TTC549 (cell line): ENCODE results near the gene TTC28.

Experiments used
- FAIRE-seq: peaks from 2 replicates; lab custom pipeline; 2012; peaks lifted over from hg19 to GRCh38; lab: Jason Lieb, UNC

TTC28 gene

DNA sequence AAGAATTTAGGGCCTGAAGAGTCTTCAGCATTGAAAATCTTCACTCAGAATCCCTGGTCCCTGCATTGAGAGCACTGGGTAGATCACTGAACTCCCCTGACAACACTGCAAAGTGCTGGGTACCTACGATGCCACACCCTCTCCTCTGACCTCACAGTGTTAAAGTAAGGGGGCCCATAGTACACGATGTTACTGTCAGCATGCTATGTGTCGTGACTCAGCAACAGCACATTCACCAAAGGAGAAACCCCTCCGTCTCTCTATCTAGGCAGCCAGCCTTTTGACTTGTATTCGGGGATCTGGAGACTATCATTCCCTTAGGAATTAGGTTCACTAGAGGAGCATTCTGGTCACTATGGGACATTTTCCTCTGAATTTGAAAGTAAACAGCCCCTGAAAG, 693.2 kb downstream of the TTC28 start:
- FAIRE-seq: no peak

DNA sequence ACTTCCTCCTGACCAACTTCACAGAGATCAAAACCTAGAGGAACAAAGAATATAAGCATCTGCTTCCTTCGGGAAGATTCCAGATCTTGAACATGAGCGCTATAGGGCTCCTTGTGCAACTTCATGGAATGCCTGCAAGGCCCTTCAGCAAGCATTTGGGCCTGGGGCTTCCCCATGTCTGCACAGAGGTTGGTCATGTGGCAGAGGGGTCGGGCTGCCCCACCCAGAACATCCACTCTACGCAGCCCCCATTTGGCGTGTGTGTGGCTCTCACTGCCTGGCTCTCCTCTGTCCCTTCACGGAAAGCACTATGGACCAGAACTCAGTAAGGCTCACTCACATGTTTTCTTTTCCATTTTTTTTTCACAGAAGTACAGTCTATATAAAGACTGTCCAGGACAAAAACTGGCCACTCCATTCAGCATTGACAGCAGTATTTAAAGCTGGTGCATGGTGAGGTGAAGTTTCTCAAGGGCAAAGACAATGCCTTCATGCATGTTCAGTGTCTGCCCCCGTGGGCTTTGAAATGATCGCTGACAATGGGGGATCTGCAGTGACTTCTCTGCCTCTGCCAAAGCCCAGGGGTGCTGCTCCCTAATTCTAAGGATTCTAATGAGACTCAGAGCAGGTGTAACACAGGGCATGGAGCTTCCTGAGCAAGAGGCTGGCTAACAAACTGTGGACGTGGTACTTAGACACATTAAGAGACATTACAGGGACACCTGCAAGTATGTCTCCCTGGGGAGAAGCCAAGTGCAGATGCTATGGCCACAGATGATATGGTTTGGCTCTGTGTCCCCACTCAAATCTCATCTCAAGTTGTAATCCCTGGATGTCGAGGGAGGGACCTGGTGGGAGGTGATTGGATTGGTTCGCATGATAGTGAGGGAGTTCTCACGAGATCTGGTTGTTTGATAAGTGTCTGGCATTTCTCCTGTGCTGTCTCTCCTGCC, 694.0 kb downstream of the TTC28 start:
- no peak for FAIRE-seq

DNA sequence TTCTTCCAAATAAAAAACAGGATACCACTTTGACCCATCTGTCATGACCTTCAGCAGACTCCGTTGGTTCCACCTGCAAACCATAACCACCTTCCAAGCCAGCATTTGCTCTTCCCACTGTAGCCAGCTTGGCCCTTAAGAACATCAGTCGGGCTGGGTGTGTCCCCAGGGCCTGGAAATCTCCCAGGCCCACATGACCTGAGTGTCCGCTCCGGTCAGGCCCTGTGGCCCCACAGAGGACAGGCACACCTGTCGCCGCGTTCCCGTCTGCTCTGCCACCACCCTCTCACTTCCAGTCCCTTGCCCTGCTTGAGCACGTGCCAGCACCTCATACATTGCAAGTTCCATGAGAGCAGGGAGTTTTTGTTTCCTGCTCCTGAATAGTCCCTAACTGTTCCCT, 694.9 kb downstream of the TTC28 start:
- no peak for FAIRE-seq

DNA sequence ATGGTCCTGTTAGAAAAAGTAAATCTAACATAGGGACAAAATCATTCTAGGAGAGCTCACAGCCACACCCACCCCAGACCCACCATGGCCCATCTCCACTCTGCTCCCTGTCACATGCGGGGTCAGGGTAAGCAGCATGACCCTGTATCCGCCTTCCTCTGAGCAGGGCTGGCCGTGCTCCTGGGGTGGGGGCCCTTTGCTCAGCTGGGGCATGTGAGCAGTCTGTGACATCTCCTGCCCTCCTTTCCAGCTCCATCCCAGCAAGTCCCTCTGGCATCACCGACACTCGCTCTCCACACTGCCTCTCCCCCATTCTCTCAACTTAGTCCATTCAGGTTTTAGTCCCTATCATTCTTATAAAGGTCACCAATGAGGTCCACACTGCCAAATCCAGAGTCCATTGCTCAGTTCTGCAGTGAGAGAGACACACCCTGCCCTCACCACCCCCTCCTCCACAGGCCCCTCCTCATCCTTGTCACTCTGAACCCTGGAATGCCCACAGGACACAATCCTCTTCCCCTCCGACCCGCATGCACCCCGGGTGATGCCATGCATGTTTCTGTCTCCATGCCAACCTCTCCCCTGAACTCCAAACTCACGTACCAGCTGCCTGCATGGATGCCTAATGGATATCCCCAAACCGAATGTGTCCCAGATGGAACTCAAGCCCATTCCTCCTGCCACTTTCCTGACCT, 695.5 kb downstream of the TTC28 start:
- FAIRE-seq: no peak

DNA sequence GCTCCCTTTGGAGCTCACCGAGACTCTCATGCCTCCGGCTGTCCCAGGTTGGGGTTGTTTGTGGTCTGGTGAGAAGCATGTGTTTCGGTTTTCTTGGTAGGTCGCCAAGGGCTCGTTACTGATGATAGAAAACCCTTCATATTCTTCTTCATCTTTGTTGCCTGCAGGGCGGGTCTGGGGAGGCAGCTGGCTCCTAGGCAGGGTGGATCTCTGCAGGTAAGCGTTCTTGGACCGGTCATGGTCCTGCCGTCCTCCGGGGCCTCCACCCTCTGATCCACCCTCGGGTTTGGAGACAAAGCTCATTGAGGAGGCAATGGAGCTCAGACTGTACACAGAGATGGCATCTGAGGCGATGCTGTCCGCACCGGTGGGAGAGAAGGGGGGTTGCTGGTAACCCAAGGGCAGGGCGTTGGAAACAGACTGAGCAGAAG, 696.3 kb downstream of the TTC28 start:
- no peak for FAIRE-seq

DNA sequence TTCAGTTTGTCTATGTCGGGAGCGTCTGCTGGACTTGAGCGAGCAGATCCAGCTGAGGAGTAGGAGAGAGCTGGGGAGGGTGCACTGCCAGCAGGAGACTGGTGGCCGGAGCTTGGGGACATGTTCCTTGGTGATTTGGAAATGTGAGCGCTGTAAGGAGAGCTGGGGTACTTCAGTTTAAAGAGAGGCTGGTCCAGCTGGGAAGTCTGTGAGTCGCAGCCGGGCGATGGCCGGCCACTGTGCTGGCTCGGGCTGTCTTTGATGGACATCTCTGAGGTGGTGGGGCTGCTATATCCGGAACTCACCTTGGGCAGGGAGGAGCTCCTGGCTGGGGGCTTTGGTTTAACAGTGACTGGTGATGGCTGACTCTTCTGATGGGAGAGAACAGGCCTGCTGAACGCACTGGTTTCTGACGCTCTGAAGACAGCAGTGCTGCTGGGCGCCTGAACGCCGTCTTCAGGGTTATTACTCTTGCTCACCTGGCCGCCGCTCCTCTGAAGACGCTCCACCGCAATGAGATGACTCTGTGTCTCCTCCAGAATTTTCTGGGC, 696.9 kb downstream of the TTC28 start:
- no peak for FAIRE-seq

DNA sequence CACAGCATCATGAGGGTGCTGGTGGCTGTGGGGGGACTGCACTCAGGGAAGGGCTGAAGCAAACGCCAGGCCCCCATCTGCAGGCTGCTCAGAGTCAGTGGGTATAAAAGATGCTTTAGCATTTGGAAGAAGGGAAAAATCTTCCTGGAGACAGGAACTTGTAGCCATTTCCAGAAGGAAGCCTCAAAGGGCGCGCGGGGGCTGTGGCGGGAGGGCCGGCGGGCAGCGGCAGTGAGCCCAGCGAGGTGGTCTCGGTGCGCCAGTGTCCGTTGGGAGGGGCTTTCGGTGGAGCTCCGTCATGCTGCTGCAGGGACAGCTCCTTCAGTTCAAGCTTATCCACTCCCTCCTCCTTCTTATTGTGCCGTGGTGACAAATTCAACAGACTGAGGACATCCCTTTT, 697.5 kb downstream of the TTC28 start:
- FAIRE-seq: no peak

DNA sequence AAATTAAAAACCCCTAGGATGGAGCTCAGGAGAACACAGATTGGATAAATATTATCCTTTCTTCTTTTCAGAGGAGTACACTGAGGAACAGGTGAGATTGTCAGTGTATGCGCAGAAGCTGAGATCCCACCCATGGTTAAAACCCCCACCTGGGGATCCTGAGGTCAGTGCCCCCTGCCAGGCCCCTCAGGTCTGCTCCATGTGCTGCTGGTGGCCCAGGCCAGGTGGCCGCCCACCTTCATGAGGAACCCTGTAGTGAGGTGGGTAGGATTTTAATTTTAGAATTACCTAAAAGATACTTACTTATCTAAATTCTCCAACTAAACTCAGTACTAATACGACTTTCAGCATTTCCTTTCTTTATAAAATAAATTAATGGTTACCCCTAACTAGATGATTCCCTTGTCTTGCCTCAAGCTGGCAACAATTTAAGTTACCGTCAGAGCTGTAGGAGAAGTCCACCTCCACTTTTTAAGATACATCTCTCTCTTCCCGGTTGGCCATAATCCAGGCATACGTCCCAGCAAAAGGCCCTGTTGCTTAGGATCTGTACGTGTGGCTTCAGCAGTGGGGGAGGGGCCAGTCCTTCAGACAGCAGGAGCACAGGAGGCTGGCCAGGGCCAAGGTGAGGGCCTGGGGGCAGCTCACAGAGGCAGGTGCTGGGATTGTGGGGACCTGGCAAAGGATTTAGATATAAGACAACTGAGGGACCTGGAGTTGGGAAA, 699.1 kb downstream of the TTC28 start:
- FAIRE-seq: no peak

DNA sequence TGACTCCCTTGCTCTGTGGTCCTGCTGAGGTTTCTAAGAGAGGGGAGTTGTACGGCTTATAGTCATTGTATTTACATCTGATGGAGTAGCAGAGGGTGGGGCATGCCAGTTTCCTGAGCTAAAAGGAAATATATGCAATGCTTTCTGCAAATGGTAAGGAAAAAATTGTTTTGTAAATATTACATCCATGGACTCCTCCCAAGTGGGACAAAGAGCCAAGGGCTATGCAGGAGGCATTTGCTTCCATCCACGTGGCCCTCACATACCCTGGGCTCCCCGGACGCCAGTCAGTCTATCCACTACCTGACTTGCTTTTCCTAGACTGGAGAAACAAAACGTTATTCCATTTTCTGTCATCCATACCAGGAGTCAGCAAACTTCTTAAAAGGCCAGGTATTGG, 700.8 kb downstream of the TTC28 start:
- FAIRE-seq: no peak

DNA sequence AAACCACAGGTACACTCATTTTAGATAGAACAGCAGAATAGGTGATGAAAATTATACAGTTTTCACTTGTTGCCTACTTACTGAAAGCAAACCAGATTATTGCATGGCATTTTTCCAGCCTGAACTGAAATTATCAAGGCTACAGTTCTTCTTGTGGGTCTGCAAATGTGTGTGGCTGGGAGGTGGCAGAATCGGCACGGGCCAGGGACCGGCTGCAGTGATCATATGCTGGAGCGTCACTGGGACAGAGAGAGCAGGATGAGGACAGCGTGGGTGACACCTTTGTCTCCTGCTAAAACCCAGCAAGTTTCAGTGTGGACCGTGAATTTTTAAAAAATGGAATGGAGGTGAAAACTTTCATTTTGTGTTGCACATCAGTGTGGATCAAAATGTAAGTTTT, 701.3 kb downstream of the TTC28 start:
- no peak for FAIRE-seq

DNA sequence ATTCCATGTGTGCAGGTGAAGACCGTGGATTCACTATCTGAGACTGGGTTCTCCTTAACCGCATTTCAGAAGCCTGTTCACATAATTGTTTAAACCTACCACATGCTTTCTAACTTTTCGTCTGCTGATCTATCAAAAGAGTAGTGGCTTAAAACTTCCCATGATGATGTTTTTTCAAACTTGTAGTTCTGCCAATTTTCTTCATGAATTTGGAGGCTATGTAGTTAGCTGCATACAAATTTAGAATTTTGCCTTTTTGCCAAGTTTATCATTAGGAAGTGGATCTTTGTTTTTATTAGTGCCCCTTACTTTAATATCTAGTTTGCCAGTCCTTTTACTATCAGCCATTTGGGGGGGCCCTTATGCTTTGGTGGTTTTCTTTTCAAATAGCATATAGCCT, 703.1 kb downstream of the TTC28 start:
- no peak for FAIRE-seq

DNA sequence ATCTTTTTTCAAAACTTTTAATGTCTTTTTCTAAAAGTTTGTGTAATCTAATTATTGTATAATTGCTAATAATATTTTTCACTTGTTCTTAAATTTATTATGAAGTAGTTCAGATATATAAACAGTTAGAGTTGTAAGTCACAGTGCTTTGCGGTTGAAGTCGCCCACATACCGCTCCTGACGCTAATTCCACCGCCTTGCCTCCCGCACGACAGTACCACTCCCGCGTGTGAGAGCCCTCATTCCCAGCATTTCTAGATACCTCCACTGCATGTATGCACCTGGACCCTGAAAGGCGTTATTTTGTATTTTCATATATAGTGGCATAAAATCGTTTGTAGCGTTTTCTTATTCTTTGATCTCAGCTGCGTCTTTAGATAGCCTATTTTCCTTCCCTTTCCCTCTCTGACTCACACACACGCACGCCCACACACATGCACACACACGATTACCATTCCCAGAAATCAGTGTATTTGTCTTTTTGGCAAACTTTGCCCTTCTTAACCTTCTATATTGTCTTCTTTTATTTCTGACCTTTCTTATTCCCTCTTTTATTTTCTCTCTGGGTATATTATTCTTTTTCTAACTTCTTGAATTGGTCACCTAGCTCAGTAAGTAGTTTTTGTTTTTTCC, 704.1 kb downstream of the TTC28 start:
- no peak for FAIRE-seq

DNA sequence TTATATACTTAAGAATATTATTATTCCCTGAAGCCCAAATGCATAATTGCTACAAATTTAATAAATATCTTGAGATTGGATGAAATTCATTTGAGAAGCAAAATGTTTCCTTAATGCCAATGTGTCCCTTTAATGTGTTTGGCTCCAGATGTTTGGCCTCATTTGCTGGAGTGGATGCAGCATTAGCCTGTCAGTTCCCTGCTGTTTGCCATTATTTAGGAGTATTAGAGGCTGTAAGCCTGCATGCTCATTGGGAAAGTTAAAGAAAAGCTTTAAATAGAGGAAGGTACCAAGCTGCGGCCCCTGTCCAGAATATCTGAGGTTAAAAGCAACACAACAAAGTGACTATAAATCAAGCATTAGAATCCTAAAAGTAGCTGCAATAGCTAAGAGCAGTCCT, 705.8 kb downstream of the TTC28 start:
- no peak for FAIRE-seq

DNA sequence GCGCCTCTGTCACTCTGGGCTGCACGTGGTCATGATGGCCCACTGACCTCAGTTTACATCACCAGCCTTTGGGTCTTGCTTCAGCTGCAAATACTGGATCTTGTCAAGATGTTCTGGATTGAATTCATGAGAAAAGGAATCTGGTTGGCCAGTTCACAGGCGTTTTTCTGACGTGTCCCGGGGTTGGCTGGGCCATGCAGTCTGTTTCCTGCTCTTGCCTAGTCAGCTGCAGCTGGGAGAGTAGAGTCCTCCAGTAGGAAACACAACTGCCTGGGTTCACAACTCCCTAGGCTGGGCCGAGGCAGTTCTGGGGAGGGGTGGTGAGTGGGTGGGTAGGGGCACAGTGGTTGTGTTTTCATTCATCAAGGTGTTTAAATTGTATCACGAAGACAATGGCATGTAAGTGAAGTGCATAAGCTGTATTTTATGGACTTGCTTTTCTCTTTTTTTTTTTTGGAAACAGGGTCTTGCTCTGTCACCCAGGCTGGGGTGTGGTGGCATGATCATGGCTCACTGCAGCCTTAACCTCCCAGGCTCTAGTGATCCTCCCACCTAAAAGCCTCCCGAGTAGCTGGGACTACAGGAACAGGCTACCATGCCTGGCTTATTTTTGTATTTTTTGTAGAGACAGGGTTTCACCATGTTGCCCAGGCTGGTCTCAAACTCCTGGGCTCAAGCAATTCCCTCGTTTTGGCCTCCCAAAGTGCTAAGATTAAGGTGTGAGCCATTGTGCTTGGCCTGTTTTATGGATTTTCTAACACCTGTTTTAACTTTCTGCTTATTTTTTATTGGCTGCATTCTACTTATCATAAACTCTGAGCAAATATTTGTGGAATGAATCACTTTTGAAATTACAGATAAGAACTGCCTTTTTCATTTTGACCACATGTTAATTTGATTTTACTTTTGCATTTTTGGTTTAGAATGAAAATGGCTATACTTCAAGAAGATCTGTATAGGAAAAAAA, 706.6 kb downstream of the TTC28 start:
- no peak for FAIRE-seq

DNA sequence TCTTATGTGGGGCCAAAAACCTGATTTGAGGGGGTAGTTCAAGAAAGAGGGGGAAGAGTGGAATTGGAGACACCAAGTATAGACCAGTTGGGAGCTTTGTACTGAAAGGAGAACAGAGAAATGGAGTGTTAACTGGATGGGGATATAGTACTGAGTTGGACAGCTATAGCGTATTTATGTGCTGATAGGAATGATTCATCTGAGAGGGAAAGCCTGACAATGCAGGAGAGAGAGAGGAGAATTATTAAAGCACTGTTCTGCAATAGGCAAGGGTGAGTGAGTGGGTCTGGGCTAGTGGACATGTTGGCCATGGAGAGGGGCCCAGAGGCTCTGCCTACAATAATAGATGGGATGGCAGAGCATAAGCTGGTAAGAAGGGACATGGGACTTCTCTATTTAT, 707.7 kb downstream of the TTC28 start:
- FAIRE-seq: no peak

DNA sequence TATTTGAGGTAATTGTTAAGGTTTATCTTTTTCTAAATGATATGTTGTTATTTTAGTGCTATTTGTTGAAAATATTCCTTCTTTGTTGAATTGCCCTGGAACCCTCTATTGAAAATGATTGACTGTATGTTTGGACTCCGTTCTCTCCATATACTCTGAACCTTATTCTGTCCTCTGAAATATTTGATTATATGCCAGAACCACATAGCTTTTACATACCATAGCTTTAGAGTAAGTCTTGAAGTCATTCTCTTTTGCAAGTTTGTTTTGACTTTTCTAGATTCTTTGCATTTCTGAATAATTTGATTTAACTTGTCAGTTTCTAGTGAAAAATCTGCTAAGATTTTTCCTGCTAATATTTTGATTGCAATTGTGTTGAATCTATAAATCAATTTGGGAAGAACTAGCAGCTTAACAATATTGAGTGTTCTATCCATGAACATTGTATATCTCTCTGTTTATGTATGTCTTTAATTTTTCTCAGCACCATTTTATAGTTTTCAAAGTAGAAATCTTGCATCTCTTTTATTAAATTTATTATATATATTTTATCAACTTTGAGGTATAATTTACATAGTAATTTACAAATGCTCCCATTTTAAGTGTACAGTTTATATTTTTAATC, 708.9 kb downstream of the TTC28 start:
- FAIRE-seq: no peak

DNA sequence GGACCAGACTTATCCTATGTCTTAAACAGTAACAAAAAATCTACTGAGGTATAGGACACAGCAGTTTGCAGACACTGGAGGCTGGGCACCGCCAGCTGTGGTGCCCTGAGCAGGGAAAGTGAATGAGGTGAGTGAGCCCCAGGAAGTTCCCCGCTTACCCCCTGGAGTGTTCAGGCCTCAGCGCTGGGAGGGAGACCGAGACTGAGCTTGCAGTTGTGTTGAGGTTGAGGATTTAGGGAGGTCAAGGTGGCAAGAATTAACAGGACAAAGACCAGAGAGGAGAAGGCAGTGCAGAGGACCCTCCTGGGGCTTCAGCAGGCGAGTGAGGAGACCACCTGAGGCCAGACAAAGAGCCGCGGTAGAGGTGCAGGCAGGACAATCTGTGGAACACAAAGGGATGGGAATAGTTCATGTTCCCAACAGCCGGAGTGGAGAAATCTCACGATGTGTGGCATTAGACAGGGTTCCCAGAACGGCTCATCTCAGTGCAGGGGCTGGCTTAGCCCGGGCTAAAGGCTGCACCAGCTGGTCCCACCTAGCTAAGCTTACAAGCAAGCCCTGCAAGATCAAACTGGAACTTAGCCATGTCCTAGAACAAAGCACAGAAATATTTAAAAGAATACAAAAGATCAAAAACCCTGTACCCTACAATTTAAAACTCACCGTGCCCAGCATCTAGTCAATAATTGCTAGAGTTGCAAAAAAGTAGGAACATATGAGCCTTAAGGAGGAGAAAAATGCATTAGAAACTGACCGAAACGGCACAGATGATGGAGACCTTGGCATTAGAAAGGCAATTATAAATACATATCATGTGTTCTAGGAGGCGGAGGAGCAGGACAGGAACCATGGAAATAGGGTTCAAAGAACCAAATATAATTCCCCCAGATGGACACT, 713.2 kb downstream of the TTC28 start:
- no peak for FAIRE-seq

DNA sequence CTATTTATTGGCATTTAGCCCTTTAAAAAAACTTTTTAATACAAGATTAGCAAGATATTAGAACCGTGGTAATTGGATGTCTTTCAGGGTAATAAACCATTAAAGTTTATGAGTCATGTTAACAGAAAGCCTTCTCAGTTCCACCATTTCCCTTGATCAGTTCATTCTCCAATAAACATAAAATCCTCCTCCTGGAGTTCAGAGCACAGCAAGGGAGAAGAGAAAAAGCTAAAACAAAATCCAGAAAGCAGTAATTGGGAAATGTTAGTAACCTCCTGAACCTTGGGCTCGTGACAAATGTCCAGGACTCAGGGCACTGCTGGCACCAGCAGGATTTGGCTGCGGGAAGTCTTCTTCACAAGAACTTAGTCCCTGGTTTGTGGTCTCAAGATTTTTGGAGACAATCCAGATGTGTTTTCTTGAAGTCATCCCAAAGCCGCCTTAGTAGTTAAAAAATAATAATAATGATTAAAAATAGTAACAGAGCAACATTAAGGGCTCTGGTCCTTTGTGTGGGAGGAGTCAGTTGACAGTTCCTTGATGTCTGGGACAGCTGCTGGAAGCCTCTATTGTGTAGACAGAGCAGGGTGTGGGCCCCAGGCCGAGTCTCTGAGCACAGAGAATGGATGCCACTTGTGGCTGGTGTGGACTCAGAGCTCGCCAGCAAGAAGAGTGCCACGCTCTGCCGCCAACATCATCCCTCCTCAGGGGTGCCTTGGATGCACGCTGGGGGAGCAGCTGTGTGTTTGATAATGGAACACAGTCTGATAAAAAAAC, 717.2 kb downstream of the TTC28 start:
- no peak for FAIRE-seq

DNA sequence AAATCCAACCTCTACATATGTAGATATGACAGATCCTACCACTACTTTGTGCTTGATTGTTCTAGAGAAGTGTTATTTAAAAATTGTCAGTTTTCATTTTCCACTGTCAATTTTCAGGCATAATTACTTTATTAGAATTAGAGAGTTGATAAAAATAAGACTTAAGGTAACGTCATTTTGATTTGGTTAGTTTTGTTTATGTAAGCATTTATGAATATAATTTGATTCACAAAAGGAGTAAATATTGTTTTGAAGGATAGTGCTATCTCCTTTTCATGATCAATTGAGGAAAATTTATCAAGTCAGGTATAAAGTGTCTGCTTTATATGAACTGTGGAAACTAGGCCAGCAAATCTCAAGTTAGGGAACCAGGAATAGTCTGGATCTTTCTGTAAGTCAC, 718.0 kb downstream of the TTC28 start:
- FAIRE-seq: no peak
